ENCODE results near the gene ADAMTS6.
"Not testable (repeated sequence)": the region's sequence is repeated elsewhere in the genome, so short reads cannot be mapped to it uniquely, and the experiment has no call there.

The ADAMTS6 gene

DNA sequence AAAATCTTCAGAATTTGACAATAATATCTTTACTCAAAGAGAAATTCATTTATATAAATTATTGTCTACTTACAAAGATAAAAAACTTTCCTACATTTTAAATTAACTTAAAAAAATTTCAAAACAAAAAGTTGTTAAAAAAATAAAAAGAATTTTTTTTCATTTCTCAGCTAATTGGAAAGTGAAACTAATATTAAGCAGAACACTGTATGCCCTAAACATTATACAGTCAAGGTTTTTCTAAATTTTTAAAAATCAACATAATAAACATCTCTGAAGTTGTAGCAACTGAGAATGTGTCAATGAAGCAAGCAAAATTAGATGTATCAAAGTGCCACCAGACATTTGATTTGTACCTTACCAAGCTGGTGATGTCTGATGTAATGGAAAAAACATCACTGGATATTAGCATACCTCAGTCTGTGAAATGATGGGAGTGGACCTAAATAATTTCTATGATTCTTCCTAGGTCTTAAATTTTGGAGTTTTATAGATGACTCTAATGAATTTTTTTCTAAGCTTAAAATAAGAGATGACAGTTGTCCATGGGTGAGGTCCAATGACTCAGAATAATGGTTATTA lies 290.1 kb downstream of the ADAMTS6 start:
- no peak for DNase-seq

DNA sequence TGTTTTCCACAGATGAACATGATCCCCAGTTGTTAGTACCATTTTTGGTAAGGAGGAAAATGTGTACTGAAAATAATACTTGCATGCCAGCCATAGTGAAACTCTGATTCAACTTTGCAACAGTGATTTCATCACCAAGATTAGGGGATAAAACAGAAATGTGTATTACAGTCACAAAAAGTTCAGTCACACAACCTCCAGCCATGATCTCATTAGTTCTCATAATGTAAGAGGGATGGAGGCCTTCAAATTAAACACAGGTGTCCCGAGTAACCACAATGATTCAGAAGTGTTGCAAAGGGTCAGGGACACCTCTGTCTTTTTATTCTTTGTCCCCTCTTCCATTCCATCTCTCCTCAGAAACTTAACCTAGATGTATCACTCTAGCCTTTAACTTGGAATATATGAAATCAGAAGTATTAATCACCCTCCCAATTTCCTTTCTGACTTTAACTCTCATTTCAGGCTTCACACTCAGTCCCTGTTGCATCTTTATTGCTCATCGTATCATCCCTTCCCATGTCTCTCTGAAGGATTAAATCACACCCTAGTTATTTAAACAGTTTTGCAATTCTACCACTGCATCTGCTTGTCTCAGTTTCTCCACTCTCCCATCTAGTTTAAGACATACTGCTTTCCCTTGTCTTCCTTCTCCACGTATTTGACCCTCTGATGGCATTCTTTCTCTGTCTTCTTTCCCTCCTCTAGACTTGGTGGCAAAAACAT lies 291.2 kb downstream of the ADAMTS6 start:
- no peak for DNase-seq

DNA sequence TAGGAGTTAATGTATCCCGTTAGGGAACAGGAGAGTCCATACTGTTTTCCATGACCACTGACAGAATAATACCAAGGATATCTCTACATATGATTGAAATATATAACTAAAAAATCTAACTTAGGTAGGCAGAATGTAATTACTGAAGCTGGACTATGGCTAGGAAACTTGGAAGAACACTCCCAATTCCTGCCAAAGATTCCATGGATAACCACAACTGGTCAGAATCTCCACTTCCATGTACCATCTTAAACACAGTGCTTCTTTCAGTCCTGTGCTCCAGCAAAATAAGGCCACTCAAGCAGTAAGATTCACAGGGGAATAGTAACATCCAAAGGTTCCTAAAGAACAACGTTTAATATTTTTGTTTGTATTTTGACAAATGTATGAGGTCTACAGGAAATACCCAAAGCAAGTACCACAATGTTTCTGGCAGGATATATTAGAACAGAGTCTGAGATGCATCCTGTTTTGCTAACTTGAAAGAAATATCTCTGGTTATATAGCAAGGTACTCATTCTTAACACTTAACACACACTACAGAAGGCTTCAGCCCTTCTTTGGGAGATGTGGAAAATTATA lies 295.0 kb downstream of the ADAMTS6 start:
- DNase-seq = no peak

DNA sequence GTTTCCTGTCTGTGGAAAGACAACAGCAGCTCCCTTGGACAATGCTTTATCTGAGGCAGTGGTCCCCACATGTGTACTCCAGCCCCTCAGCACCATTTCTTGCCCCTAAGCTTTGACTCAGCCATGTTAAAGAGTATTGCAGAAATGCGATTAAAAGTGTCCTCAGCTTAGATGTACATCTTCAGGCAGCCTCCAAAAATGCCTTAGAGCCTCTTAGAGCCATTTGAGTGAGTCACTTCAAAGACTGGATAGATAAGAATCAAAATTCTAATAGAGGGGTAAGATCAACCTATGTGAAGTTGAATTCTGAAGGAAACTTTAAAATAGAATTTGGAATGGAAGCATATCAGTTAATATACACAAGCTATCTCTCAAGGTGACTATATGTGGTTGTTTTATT lies 296.3 kb downstream of the ADAMTS6 start:
- no peak for DNase-seq

DNA sequence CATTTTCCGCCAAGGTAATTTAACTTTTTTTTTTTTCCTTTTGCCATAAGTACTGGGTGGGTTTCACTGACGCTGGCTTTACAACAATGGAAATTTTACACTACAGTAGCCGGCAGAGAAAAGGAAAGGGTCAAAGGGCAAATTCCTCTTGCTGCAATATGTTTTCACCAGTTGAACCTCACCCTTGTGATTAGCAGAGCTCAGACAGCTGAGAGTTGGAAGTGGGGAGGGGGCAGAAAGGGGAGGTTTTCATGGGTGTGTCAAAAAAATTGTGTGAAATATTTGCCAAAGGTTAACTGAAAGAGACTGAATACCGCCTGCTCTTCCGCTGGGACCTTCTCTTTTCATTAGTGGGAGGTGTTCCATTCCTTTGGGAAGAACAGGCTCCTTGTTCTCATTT lies 296.9 kb downstream of the ADAMTS6 start:
- no peak for DNase-seq

DNA sequence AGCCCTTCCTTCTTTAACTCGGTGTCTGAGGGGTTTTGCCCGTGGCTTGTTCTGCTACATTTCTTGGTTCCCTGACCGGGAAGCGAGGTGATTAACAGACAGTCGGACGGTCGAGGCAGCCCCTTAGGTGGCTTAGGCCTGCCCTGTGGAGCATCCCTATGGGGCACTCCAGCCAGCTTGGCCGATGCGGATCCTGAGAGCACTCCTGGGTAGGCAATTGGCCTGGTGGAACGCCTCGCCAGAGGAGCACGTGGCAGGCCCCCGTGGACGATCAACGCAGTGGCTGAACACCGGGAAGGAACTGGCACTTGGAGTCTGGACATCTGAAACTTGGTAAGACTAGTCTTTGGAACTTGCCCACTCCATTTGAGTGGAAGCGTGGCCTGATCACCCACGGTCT lies 307.5 kb downstream of the ADAMTS6 start:
- not testable (repeated sequence) for DNase-seq

DNA sequence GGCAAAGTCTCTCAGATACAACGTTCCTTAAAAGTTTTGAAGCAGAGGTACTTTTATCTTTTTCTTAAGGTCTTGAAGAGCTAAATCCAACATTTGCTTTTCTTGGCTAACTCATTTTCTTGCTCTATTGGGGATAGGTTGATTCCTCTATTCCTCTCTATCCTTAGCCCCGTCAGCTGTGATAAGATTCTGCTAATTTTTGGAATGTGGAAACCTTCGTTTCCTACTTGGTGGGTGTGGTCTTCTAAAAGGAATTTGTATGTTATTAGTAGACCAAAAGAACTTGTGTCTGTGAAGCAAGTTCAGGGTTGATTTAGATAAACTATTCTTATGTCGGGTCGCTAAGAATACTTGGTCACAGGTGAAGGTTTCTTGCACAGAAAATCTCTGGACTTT lies 308.6 kb downstream of the ADAMTS6 start:
- no peak for DNase-seq

DNA sequence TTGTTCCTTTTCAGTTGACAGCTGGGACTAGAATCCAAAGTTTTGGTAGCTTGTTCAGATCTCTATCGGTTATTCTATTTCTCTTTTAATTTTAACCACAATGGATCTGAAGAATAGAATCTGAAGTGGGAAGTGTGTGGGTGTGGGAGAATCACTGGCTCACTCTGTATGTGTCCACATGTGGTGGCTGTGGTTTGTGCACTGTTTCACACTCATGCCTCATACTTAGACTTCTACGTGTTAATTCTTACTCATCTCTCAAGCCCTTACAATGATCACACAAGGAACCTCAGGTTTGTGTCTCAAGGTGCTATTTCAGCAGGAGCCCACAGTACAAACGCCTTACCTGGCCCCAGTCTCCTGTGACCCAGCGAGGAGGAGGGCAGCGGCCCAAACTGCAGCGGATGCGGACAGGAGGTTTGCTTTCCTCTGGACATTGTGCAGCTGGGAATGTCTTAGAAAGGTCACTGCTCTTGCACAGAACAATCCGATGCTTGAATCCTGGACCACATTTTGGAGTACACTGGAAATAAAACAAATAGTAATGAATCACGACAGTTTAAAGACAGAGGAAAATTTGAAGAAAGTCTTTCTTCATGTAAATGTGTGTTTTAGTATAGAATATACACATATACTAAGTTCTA lies 309.1 kb downstream of the ADAMTS6 start:
- DNase-seq = no peak

DNA sequence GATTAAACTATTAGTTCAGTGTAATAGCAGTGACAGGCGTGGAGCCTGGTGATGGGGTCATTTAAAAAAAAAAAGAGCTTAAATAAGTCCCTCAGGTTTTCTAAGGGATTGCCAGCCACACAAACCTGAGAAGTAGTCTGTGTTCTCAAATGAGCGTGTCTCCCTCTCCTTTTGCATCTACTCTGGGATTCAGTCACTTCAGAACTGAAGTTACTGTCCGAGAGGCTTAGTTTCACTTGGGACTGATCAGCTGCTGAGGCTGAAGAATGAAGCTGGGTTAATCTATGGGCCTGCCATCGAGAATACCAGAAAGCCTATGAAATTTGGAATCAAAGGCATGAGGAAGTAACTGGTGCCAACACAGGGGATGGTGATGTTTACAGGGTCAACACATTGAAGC lies 310.1 kb downstream of the ADAMTS6 start:
- DNase-seq = no peak

DNA sequence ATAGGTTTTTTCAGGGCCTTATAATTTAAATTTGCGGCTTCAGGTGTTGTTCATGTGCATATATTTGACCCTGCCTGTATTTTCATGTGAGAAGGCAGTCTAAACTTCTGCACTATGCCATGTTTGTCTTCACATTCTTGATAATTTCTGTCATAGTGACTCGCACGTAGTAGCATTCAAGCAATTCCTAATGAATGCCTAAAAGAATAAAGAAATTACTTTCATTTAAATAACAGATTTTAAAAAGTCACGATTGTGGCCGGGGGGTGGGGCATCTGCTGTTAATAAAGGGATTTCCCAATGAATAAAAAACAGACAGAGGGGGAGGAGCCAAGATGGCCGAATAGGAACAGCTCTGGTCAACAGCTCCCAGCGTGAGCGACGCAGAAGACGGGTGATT lies 318.0 kb downstream of the ADAMTS6 start:
- DNase-seq = no peak

DNA sequence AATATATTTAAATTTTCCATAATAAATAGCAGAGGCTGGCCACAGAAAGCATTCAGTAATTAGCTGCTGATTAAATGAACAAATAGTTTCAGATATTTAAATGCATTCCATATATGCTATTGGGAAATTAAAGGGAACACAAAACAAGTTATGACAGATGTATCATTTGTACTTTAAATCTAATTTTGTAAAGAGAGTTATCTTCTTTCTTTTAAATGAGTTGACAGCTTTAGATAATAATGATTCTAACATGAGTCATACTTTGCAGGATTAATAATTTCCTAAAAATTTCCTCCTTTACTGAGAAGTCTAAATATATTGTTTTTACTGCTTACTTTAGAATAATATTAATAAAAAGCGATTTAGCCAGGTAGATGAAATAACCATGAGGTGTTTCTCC lies 320.1 kb downstream of the ADAMTS6 start:
- DNase-seq = no peak

DNA sequence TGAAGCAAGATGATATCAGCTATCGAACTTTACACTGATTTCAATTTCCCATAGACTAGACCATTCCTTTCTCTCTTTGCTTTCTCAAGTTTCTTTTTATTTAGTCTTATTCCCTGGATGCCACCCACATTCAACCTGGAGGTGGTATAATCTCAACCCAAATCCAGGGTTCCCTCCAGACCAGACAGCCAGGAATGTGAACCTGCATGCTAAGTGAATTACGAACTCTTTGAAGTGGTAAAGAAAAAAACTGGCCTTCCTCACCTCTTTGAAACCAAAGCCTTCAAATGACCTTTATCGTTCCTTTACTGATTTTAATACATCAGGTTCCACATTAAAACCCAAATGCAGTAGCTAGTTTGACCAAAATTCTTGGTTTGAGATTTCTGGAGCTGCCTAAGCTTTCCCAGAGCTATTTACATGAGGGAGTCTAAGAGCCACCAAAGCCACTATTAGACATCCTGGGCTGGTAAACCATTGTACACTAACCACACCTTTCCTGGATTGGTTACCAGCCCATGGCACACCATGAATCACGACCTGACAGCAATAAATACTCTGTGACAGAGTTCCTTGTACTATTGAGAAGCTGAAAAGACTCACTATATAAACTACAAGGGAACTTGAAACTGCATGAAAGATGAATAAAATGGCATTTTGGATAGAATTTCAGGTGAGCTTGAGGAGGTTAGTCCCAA lies 323.7 kb downstream of the ADAMTS6 start:
- DNase-seq = no peak

DNA sequence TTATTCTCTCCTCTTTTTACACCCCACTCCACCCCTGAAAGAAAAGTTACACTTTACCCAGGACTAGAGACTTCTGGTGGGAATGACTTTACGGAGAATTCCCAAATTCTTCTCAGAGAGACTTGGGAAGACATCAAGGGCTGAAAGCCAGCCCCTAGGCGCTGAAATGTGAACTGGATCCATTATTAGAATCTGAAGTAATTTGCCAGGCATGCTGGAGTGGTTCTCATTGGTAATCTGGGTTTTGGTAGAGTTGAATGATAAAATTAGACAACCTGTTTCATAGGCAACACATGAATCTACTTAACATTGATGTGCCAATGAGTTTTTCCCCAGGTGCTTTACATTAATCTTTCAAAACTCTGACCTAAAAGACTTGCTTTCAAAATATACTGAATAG lies 324.8 kb downstream of the ADAMTS6 start:
- no peak for DNase-seq

DNA sequence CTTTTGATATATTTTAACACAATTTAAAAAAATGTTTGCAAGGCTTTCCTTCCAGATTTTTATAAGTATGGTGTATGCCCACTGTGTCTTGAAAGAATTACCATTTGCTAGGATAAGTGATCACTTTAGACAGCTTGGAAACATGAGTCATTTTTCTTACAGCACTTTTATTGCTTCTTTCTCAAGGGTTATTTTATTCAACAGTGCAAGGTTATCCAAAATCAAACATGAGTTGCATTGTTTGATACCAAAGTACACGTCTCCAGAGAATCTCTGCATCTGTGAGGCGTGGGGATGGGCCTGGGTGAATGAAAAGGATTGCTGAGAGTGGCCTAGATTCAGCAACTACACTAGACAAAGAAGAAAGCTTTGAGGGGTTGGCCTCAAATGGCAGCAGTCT lies 329.6 kb downstream of the ADAMTS6 start:
- no peak for DNase-seq

DNA sequence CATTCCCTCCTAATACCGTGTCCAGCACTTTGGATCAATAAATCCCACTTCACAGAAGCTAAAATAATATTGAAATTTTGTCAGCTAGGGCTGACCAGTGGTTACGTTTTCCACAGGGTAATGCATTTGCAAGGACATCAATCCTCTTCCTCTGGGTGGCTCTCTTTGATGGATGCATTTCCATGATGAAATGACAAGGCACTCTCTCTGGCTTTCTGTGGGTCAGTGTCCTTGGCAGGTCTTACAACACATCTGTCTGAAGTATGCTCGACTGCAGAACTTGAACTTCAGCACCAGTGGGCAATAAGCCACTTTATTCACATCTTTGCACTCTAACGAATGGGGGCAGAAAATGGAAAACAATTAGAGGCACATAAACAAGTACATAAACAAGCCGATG lies 330.1 kb downstream of the ADAMTS6 start:
- DNase-seq = no peak

DNA sequence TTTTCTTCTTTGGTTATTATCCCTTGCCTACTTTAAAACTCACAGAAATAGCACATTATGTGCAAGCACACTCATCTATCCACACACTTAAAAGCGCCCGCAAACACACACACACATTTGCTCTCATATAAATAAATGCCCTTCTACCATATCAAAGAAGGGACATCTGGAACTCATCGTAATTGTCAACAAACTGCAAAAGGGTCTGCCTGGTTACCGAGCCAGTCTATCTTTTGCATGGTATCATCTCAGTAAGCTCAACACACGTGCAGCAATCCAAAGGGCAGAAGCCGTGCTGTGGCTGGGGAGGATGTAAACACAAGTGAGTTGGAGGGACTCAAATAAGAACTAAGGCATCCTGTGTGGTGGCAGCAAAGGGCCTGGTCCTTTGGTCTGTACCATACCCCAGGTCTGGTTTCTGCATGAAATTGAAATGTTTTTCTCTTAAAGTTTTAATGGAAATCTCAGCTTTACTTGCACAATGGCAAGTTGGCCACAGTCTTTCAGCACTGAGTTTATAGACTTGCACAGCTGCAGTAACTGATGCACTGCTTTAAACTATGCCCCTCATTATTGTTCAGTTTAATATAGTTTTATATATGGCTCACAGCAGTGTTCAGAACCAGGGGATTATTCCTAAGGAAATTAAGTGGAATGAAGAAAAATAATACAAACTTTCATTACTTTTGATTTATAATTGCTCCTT lies 331.0 kb downstream of the ADAMTS6 start:
- DNase-seq = no peak

DNA sequence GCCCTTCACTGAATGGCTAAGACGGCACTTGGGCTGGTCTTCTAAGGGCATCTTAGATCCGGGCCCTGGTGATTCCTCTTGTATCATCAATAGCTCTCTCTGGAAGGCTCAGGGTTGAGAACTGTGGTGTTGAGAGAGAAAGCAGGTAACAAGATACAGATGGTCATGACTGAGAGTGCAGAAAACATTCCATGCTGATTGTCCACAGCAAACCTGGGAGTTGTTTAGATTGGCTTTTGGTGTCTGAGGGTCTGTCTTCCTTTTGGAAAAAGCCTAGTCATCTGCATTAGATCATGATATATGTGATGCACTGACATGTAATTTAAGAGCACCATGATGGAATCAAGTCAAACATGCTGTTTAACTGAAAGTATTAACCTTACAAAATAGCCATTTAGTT lies 331.9 kb downstream of the ADAMTS6 start:
- no peak for DNase-seq

DNA sequence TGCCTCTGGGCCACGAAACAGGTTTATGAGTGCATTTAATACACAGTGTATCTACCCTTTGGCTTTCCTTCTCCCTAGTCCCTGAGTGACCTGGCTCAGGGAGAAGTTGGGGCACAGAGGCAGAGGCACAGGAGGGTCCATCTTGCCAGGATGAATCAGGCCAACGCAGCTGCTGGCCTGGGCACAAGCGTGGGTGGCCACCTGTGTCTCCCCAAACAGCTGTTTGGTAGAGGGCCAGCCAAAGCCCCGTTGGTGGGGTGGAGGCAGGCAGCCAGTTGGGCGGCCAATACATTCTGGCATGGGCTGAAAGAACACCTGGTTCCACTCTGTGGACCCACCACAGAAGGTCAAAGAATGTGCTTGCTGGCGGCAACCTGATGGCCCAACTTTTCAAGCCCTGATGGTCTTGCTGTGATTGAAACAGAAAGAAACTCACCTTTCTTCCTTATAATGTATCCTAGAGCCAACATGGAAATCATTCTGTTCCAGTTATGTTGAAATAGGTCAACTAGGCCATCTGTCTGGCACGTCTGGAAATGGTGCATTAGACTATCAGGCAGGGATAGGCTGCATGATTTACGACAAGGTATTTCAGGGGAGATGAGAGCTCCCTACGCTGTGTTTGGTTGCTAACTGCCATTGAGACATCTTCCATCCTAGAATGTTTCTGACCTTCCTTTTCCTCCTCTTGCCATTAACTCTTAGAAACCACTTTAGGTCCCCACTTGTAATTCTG lies 337.4 kb downstream of the ADAMTS6 start:
- no peak for DNase-seq

DNA sequence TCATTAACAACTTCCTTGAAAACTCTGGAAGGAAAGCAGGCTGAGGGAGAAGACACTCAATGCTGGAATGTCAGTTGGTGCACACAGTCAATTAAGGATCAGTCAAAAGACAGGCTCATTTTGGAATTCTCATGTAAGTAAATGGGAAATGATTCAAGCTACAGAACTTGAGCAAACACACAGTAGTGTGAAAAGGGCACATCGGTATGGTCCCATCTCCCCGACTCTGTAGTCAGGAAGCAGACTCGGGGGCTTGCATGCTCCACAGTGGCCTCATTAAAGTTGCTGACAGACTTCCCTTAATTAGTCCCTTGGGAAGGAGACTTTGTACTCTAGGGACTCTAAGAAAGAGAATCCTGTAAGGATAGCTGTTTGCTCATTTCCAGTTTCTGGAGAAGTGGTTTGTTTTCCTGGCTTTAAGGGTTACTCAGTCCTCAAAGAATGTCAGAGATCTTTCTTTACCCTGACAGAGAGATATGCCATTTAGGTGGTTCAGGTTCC lies 339.2 kb downstream of the ADAMTS6 start:
- DNase-seq = no peak

DNA sequence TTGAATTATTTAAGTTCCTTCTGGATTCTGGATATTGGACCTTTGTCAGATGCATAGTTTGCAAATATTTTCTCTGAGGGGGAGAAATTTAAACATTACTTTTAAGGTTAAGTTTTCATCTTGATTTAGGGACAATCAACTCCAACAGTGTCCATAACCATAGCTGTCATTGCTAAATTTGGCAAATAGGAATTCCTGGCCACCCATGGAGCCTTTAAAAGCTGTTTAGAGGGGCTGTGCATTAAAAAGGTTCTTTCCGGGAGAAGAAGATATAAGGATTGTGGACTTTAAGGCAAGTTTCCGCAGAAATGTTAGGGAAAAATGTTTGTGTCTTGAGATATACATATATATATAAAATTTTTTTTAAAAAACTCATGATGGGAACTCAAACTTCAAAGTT lies 339.7 kb downstream of the ADAMTS6 start:
- no peak for DNase-seq

DNA sequence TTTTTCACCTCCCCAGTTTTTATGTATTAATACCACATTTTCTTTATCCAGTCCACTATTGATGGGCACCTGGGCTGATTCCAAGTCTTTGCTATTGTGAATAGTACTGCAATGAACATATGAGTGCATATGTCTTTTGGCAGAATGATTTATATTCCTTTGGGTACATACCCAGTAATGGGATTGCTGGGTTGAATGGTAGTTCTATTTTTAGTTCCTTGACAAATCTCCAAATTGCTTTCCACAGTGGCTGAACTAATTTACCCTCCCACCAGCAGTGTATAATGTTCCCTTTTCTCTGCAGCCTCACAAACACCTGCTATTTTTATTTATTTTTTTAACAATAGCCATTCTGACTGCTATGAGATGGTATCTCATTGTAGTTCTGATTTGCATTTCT lies 340.2 kb downstream of the ADAMTS6 start:
- no peak for DNase-seq

DNA sequence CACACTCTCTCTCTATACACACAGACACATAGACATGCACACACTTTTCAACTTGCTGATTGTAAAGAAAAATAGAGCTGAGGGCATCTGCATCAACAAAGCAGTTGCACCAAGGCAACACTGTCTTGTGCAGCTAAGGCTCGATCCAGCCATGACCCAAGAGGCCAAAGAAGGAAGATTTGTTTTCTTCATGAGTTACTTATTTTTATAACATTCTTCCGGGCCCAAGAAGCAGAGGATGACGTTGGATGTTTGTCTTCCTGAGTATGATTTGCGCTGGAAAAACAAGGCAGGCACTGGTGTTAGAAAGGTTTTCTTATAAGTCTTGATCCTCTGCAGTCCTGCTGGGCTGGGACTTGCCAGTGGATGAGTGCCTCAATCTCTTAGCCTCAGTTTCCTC lies 344.1 kb downstream of the ADAMTS6 start:
- DNase-seq = no peak

Measured in NCI-H510A (cell line).